ENCODE measurements around the gene NAALADL2.

The NAALADL2 gene

DNA sequence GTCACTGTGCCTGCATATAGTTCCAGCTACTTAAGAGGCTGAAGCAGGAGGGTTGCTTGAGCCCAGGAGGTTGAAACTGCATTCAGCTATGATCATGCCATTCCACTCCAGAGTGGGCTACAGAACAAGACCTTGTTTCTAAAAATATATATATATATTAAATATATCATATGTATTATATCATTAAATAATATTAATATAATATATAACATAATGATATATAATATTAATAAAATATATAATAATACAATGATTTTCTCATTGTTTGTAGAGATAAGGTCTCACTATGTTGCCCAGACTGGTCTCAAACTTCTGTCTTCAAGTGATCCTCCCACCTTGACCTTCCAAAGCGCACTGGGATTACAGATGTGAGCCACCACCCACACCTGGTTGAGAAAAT, 101.8 kb downstream of the NAALADL2 start:
- DNase-seq (ENCODE audit: low read depth), result no peak

DNA sequence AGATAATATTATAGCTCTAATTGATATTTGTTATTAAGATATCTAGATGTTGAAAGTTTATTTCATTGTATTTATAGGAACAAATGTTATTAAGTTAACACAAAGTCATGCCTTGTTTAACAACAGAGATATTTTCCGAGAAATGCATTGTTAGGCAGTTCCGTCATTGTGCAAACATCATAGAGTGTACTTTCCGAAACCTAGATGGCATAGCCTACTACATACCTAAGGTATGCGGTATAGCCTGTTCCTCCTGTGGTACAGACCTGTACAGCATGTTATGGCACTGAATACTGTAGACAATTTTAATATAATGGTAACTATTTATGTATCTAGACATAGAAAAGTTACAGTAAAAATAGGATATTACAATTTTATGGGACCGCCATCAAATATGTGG, 114.3 kb downstream of the NAALADL2 start:
- DNase-seq (ENCODE audit: low read depth), result no peak

DNA sequence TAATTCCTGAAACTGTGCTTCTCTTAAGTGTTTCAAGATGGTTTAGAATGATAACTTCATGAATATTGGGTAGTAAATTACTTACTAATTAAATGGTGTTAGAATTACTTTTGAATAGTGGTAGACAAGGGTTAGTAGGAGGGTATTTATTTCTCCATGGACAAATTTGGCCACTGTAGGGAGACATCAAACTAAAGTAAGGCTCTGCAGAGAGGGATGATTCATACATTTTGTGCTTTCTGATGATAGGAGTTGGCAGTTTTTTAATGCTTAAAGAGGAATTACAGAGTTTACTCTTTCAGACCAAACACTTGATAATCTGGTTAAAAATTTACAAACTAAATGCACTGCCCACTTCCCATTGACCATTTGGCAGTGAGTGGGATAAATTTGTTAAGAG, 127.6 kb downstream of the NAALADL2 start:
- no peak for DNase-seq (ENCODE audit: low read depth)

DNA sequence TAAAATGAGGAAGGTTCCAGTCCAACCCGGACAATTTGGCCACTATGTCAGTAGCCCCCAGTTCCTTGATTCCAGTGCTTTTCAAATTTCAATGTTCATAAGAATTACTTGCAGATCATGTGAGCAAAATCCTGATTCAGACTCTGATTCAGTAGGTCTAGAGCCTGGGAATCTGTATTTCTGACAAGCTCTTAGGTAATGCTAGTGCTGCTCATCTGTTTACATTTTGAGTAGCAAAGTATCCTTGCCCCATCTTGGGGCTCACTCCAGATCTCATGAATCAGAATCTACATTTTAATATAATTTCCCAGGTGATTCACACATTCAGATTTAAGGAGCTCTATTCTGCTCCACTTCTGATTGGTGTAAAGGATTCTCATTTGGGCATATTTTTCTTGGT, 142.0 kb downstream of the NAALADL2 start:
- no peak for DNase-seq (ENCODE audit: low read depth)

DNA sequence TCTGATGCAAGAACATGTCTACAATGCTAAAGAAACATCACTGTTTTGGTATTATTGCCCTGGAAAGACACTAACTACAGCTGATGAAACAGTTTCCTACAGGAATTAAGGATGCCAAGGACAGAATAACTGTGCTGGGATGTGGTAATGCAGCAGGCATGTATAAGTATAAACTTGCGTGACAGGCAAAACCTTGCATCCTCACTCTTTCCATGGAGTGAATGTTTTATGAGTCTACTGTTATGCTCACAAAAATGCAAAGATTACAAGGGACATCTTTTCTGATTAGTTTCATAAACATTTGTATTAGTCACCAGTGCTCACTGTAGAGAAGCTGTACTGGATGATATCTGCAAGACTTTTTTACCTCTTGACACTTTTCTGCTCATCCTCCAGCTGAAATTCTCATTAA, 143.6 kb downstream of the NAALADL2 start:
- DNase-seq (ENCODE audit: low read depth), result no peak

DNA sequence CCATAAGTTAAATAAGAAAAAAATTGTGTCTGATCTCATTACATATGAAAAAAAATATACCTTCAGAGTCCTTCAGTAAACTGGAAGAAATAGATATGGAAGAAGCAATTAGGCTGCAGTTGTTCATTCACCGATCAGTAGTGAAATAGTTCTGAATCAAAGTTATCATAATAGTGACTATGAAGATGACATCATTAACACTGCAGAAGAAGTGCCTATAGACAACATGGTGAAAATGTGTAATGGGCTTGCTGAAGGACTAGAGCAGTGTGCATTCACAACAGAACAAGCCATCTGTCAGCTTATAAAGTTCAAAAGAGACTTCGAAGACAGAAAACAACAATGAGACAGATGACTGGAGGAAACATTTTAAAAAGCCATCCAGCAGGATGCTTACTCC, 144.5 kb downstream of the NAALADL2 start:
- no peak for DNase-seq (ENCODE audit: low read depth)

DNA sequence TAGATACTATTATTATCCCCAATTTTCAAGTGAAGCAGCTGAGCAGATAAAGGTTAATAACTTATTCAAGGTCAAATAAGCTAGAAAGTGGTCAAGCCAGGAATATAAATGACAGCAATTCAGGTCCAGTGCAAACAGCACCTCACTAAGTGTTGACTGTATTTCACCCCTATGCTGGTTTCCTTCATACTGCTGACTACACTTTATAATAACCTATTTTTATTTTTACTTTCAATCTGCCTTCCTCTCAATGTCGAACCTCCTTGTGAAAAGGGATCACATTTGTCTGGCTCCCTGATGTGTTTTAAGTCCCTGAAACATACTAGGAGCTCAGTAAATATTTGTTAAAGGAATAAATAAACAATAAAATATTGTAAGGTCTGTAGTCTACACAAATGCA, 146.1 kb downstream of the NAALADL2 start:
- DNase-seq (ENCODE audit: low read depth), result no peak

DNA sequence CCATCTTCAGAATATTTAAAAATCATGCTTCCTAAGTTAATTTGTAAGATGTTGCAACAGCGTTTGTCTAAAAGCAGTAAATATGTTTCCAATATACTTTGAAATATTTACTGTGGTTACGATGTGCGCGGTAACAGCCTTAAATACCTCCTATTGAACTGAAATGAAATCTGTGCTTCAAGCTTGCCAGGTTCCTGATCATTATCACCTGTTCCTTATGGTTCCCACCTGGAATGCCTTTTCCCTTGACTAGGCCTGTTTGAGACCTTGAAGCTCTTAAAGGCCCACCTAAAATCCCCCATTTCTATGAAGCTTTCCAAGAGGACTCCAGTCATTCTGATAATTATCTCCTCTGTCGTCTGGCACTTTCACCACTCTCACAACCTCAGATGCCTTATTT, 146.7 kb downstream of the NAALADL2 start:
- DNase-seq (ENCODE audit: low read depth), result no peak

DNA sequence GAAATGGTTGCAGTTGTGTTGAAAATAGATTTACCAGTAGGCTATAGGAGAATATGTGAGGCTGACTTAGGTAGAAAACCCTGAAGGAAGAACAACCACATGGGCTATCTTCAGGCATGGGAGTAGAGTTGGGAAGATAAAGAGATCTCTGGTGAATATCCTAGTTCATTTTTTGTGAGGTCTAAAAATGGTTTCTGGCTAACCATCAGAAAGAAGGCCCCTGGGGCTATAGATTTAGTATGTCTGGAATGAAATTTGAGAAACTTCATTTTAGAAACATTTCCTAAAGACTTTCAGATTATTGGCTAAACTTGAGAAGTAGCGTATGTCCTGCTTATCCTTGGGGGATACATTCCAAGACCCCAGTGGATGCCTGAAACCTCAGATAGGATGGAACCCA, 148.2 kb downstream of the NAALADL2 start:
- DNase-seq (ENCODE audit: low read depth), result no peak

DNA sequence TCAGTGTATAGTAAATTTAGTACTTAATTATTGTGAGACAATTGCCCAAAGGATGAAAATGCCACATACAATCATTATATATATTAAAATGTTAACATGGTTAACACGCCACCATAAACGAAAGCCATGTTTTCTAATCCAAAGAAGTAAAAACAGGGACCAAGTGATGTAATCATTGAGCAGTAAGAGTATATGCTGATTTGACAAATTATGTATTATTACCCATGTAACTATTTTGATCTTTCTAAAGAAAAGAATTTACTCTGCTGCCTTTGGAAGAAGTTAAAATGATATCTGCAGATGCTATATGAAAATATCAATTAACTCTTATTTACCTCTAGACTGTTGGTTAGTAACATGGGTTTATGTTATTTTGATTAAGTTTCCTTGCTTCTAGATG, 150.2 kb downstream of the NAALADL2 start:
- no peak for DNase-seq (ENCODE audit: low read depth)

DNA sequence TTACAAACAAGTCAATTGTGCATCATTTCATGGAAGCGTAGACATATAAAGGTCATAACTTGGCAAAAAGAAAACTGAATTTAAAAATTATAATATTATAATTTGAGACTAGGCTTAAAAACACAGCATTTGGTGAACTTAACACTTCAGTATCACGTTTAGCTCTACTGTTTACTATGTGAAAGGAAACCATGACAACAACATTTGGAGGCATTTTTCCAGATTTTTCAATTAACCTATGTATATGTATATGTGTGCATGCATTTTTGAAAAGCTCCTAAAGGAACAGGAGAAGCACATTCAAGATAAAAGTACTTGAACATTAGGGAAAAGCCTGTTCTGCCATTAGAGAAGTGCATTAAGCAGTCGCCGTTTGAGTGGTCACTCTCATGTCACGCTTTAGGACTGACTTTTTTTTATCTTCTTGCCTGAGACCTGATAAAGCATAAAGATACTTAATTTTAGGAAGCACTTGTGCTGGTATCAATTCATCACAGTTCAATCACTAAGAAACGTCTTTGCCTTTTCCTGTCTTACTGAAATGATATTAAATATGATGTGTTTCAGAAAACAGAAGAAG, 156.0 kb downstream of the NAALADL2 start:
- no peak for DNase-seq (ENCODE audit: low read depth)

DNA sequence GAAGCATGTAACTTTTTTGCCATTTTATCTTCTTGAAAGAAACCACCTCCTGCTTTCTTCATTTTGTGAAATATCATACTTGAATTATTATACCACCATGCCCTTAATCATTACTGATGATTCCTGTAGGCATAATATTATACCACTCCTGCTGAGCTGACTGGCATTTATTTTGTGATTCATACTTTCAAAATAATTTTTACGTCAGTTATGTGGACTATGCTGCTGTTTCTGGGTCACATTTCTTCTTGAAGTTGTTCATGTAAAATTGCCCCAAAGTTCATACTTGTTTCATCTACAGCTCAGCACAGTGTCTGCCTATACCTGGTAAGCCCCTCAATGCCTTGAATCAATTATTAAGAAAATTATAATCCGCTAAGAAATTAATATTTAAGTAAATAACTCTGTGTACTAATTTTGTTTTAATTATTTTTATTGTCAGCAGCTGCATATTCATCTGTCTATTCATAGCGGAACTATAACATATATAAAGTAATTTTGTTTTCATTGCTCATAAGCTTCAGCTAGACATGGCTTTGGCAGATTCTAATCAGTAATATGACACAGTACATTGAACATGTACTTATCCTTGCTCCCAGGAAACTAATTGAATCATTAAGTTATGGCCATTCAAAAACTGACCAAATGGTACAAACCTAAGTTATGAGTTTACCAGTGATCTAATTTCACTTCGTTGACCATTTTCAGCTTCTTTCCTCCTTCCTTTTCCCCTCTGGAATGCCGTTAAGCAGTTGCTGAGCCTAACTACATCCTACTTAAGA, 160.0 kb downstream of the NAALADL2 start:
- no peak for DNase-seq (ENCODE audit: low read depth)

DNA sequence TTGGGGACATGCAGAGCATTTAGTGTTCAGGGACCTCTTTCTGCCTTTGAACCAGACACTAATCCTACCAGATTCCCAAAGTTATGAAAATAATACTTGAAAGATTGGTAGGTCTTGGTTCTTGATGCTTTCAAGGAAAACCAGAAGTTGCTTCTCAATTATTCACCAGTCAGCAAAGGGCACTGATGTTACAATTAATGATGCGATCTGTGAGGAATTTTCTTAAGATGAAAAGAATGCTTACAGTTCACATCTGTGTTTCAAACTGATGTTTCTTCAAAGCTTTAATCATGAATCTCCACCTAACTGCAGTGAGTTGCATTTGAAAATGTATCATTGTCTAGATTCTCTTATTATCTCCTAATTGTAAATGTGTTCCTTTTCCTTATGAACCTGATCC, 161.0 kb downstream of the NAALADL2 start:
- DNase-seq (ENCODE audit: low read depth), result no peak

DNA sequence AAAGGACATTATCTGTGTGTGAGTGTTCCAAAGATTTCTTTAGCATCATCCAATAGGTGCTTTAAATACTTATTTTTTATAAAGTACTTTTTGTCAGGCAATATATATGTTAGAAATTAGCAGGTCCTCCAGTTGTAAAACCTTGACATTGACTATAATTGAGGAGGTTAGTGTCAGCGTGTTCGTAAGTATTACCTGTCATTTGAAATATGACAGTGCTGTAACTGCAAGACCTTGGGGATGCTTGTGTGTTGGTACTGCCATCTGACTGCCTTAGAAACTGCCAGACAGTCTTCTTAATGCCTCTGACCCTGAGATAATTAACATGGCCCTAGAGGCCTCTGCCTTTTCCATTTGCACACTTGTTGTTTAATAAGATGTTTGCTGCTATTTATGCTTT, 170.7 kb downstream of the NAALADL2 start:
- DNase-seq (ENCODE audit: low read depth), result no peak

DNA sequence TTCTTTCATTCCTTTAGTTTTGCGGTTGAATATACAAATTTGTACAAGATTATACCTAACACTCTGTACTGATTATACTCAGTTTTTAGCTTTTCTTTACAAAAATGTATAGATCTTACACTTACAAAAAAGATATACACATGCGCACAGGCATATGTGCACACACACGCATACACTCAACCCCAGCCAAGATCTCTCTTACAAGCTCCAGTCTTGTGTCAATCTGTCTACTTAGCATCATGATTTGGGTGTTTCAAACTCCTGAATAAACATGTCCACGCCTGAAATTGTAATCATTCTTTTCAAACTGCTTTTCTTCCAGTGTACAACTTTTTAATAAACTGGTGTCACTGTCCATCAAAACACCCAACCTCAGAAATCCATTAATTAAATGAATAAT, 180.7 kb downstream of the NAALADL2 start:
- DNase-seq (ENCODE audit: low read depth), result no peak

DNA sequence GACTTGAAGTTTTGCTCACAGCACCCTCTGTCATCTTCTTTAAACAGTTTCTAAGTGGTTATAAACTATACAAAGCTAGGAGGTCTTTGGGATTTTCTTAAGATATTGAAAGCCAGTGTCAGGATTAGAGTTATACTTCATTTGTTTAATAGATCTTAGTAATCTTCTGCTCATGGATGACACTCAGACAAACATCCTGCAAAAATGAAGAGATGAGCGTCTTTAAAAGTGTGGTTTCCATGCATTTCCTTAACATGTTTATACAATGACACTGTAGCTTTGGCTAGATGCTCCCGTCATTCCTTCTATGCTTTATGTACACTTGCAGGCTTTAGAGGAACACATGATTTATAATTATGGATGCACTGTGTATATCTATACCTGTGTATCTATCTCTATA, 182.2 kb downstream of the NAALADL2 start:
- no peak for DNase-seq (ENCODE audit: low read depth)

DNA sequence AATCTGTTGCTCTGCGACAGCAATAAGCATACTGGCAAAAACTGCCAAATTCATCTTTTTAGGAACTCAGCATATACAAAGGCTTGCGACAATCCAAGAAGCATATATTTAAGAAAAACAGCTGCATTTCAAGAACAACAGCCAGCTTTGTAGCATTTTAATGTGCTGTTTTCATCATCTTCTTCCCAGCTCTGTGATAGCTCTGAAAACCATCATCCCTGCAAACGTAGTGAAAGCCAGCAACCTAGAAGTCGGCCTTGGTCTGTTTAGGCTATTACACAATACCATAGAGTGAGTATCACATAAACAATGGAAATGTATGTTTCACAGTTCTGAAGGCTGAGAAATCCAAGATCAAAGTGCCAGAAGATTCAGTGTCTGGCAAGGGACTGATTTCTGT, 187.5 kb downstream of the NAALADL2 start:
- no peak for DNase-seq (ENCODE audit: low read depth)

DNA sequence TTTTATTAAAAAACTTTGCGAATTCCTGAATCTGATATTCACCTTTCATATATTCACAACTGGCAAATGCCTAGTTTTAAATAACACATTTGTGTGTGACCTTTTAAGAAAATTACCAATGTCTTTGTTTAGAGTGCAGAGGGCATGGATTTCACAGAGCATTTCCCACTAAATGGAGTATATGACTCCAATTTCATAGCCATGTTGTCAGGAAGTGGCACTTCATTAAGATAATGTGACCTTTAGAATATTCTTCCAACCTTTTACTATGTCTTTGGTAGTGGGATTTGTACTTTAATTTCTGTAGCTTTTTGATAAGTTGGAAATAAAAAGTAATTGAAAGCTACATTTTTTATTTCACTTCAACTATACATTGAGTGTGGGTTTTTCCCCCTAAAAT, 188.7 kb downstream of the NAALADL2 start:
- DNase-seq (ENCODE audit: low read depth), result no peak

DNA sequence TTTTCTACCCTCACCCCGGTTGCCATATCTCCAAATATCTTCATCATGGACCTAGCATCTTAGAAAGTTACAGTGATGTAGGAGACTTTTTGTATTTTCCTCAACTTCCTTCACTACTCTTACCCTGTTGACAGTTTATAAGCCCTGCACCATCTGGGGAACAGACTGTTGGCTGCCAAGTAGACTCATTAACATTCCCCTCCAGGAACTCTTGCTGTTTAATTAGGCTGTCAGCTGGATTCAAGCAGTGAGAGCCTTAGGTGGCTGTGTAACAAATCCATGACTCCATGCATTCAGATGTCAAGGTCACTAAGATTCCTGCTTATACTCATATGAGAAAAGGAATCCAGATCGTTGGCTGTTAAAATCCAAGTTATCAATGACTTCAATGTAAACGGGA, 198.3 kb downstream of the NAALADL2 start:
- no peak for DNase-seq (ENCODE audit: low read depth)

DNA sequence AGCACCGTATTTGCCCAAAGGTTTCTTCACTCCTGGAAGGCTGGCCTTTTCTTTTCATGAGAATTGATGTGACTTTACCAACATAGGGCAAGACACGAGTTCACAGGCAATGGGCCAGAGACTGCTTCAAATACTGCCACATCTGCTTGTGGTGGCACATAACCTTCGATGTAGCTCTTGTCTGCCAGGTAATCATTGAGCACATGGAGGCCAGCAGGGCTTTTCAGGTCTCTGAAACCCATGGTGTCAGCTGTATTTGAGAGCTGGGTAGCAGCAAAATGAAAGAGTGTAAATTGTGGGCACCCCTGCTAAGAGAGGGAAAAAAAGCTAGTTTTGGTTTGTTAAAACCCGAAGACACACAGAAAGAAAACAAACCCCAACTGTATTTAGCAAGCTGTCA, 200.7 kb downstream of the NAALADL2 start:
- no peak for DNase-seq (ENCODE audit: low read depth)

DNA sequence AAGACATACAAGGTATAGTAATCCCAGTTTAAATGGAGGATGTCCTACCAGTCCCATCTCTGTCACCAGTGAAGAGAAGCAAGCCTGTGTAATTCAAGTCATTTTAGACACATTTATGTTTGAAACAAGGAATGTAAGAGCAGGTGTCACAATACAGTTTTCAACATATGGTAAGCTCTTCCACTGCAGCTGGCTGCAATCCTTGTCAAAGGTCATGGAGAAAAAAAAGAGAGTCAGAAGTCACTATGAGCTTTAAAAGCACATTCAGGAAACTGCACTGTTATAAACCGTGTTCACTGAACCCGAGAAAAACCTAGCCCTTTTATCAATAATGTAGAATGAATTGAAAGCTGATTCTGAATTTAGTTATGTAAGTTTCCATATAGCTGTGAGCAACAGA, 206.4 kb downstream of the NAALADL2 start:
- DNase-seq (ENCODE audit: low read depth), result no peak

DNA sequence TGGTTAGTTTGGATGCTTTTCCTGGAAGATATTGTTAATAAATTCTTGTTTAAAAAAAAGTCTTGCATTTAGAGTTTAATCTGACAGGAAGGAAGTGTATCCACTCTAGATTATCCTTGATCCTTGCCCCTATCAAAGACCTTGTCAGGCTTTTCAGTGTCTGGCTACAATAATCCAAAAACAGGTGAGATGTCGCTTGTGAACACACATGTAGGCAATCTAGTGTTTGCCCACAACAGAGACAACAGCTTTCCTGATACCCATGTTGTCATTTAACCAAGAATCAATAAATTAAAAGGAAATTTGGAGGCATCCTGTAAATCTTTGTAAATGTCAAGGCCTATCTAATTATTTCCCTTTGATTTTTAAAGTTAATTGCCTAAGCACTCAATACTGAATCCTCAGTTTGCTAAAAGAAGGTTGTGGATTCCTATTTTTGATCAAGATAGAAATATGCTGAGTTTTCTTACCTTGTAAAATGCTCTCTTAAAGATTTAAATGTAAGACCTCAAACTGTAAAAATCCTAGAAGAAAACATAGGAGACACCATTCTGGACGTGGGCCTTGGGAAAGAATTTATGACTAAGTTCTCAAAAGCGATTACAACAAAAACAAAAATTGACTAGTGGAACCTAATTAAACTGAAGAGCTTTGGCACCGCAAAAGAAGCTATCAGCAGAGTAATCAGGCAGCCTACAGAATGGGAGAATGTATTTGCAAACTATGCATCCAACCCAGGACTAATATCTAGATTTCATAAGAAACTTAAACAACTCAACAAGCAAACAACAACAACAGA, 207.7 kb downstream of the NAALADL2 start:
- DNase-seq (ENCODE audit: low read depth), result no peak

DNA sequence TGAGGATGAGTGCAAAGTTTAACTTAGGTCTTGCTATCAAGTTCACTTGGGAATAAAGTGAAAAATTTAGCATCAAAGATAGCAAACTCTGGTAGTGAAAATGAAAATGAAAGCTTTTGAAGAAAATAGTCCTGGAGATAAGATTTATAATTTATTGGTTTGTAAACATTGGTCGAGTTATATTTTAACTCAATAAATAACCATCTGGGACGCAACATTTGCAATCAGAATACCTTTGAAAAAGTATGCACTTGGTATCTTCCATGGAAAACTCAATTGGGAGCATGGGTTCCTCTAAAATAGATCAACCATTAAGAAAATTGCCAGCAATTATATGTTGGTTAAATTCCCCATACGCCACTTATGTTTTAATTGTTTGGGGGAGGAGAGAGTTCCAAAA, 209.5 kb downstream of the NAALADL2 start:
- DNase-seq (ENCODE audit: low read depth), result no peak
